Measurements from ENCODE around the gene RBMS3.

- TF ChIP-seq CTCF (IDR thresholded peaks at IDR 0.05) (no peak), POLR2A (IDR thresholded peaks at IDR 0.05) (no peak)
Observed at GRCh38 chr3:29334706-29335105, 53.8 kb downstream of the RBMS3 start.
